Measurements from ENCODE around the gene NBDY.
"Not testable (repeated sequence)": the region's sequence is repeated elsewhere in the genome, so short reads cannot be mapped to it uniquely, and the experiment has no call there.

NBDY gene

GRCh38 chrX:56759736-56760409, 30.8 kb downstream of the NBDY start:
- TF ChIP-seq CTCF (IDR thresholded peaks at IDR 0.05; ENCODE audit: low read length, missing control alignments), result no peak
- H3K4me3 ChIP-seq (replicated peaks; ENCODE audit: low read depth, low read length), result no peak overlapping the region
- no peak for DNase-seq (ENCODE audit: low read depth)

- DNase-seq (ENCODE audit: low read depth); H3K4me3 ChIP-seq (replicated peaks; ENCODE audit: low read depth, low read length): not testable (repeated sequence)
Measured at GRCh38 chrX:56760410-56761124, 31.5 kb downstream of the NBDY start.

- H3K4me3 ChIP-seq (replicated peaks; ENCODE audit: low read depth, low read length), result no peak overlapping the region
- no peak for TF ChIP-seq CTCF (IDR thresholded peaks at IDR 0.05; ENCODE audit: low read length, missing control alignments)
- DNase-seq (ENCODE audit: low read depth), result no peak
Measured at GRCh38 chrX:56761167-56761566, 32.1 kb downstream of the NBDY start.

- no peak overlapping the region for H3K4me3 ChIP-seq (replicated peaks; ENCODE audit: low read depth, low read length)
- DNase-seq (ENCODE audit: low read depth), result no peak
- no peak for TF ChIP-seq CTCF (IDR thresholded peaks at IDR 0.05; ENCODE audit: low read length, missing control alignments)
Measured at GRCh38 chrX:56762220-56762619, 33.2 kb downstream of the NBDY start.

GRCh38 chrX:56762707-56763555, 33.9 kb downstream of the NBDY start:
- no peak for DNase-seq (ENCODE audit: low read depth)
- no peak for TF ChIP-seq CTCF (IDR thresholded peaks at IDR 0.05; ENCODE audit: low read length, missing control alignments)
- H3K4me3 ChIP-seq (replicated peaks; ENCODE audit: low read depth, low read length), result no peak overlapping the region

GRCh38 chrX:56763556-56764152, 34.6 kb downstream of the NBDY start:
- no peak for TF ChIP-seq CTCF (IDR thresholded peaks at IDR 0.05; ENCODE audit: low read length, missing control alignments)
- H3K4me3 ChIP-seq (replicated peaks; ENCODE audit: low read depth, low read length), result no peak overlapping the region
- DNase-seq (ENCODE audit: low read depth), result no peak

Measured in fibroblast of pulmonary artery (primary cell).